H1 (cell line): Measurements from ENCODE around the gene RGS3. TPM values are rescaled to one million over a fixed set of nuclear protein-coding genes. Genes with fewer than 3 reads are reported as not detected.

Experiments used
- CTCF ChIA-PET: fragments of 300-600 bp; sonication (Branson Sonifier 250); formaldehyde crosslinking; loops from one replicate; lab custom pipeline; 2021; ENCODE audit not compliant: partially characterized antibody; lab: Charles Lee
- POLR2A ChIA-PET: fragments of 300-600 bp; sonication (Branson Sonifier 250); formaldehyde crosslinking; loops from one replicate; lab custom pipeline; 2021; ENCODE audit warnings: inconsistent platforms; ENCODE audit not compliant: partially characterized antibody; lab: Charles Lee
- DNase-seq, 2 experiments: peaks; one replicate each; pipeline versions ENCODE4 v3.0.0 to v3.0.0-alpha.2; 2010 to 2022; ENCODE audit warnings: low spot score in 2 of 2, low read depth in 1 of 2, mixed read lengths in 1 of 2
- FAIRE-seq: peaks from 2 replicates; lab custom pipeline; 2011; peaks lifted over from hg19 to GRCh38; lab: Jason Lieb, UNC
- H2AFZ ChIP-seq: 2 replicates; pipeline ENCODE4 v1.8.1; 2012; ENCODE audit warnings: low read length, inconsistent platforms
- H2AK5ac ChIP-seq: 2 replicates; pipeline ENCODE4 v1.6.1; 2013; ENCODE audit warnings: low read depth, low read length
- H2BK120ac ChIP-seq: replicated peaks from 2 replicates; pipeline ENCODE3; 2013; ENCODE audit warnings: low read depth, low read length, inconsistent platforms
- H2BK12ac ChIP-seq: 2 replicates; pipeline ENCODE4 v1.6.1; 2013; ENCODE audit warnings: low read depth, low read length
- H2BK15ac ChIP-seq: 2 replicates; pipeline ENCODE4 v1.6.1; 2013; ENCODE audit warnings: low read length
- H2BK20ac ChIP-seq: 2 replicates; pipeline ENCODE4 v1.6.1; 2013; ENCODE audit warnings: low read length
- H2BK5ac ChIP-seq: 2 replicates; pipeline ENCODE4 v1.6.1; 2013; ENCODE audit warnings: low read depth, low read length
- H3K14ac ChIP-seq: 2 replicates; pipeline ENCODE4 v1.6.1; 2013; ENCODE audit warnings: inconsistent platforms; ENCODE audit not compliant: insufficient read length
- H3K18ac ChIP-seq: 2 replicates; pipeline ENCODE4 v1.6.1; 2013; ENCODE audit warnings: low read length; ENCODE audit errors: extremely low read depth
- H3K23ac ChIP-seq: 2 replicates; pipeline ENCODE4 v1.6.1; 2013; ENCODE audit warnings: inconsistent platforms; ENCODE audit not compliant: insufficient read length
- H3K23me2 ChIP-seq: 2 replicates; pipeline ENCODE4 v1.6.1; 2013; ENCODE audit warnings: low read depth, low read length
- H3K27ac ChIP-seq: 2 replicates; pipeline ENCODE4 v1.6.1; 2011; ENCODE audit warnings: low read depth, low read length, inconsistent platforms
- H3K27me3 ChIP-seq, 4 experiments: replicated peaks in 1 of 4; 1 replicate in 1 of 4; 2 replicates in 3 of 4; pipeline versions ENCODE4 v1.6.1 to v1.8.1; 2011 to 2013; ENCODE audit warnings: low read length in 3 of 4, mild to moderate bottlenecking in 3 of 4, inconsistent platforms in 2 of 4, mixed read lengths in 2 of 4, moderate library complexity in 1 of 4; ENCODE audit not compliant: control insufficient read depth in 3 of 4, insufficient read depth in 3 of 4; ENCODE audit errors: extremely low read depth in 1 of 4
- H3K36me3 ChIP-seq, 4 experiments: 2 replicates each; pipeline versions ENCODE4 v1.6.1 to v1.8.1; 2011 to 2013; ENCODE audit warnings: mild to moderate bottlenecking in 4 of 4, low read length in 3 of 4, moderate library complexity in 2 of 4, control low read depth in 1 of 4, inconsistent platforms in 1 of 4; ENCODE audit not compliant: insufficient read depth in 4 of 4, control insufficient read depth in 2 of 4
- H3K4ac ChIP-seq: replicated peaks from 2 replicates; pipeline ENCODE3; 2013; ENCODE audit warnings: low read length, low read depth, mixed read lengths, inconsistent platforms; ENCODE audit not compliant: insufficient read length
- H3K4me1 ChIP-seq, 4 experiments: replicated peaks in 1 of 4; 1 replicate in 1 of 4; 2 replicates in 3 of 4; pipeline versions ENCODE4 v1.6.1 to v1.8.1; 2011 to 2013; ENCODE audit warnings: low read length in 3 of 4, inconsistent platforms in 2 of 4, mixed read lengths in 1 of 4; ENCODE audit not compliant: insufficient read depth in 4 of 4, control insufficient read depth in 3 of 4
- H3K4me2 ChIP-seq, 2 experiments: 2 replicates each; pipeline versions ENCODE4 v1.6.1 to v1.8.1; 2011 to 2013; ENCODE audit warnings: low read depth in 2 of 2, low read length in 2 of 2, control low read depth in 1 of 2, inconsistent platforms in 1 of 2, mild to moderate bottlenecking in 1 of 2; ENCODE audit not compliant: insufficient read depth in 1 of 2
- H3K4me3 ChIP-seq, 4 experiments: fragments of 200-600, 300-600 bp in 1 of 4; sonication (generic), shearing (Covaris generic), sonication (Bioruptor Twin) in 1 of 4; 2 replicates each; pipeline versions ENCODE4 v1.5.1 to v1.8.1; 2011 to 2016; ENCODE audit warnings: low read length in 4 of 4, low read depth in 3 of 4, control low read depth in 2 of 4, inconsistent platforms in 2 of 4, mild to moderate bottlenecking in 2 of 4, mixed read lengths in 1 of 4, moderate library complexity in 1 of 4; ENCODE audit not compliant: insufficient read depth in 2 of 4; ENCODE audit errors: extremely low read depth in 1 of 4
- H3K56ac ChIP-seq: replicated peaks from 2 replicates; pipeline ENCODE3; 2013; ENCODE audit warnings: low read depth, mild to moderate bottlenecking, mixed read lengths, low read length, inconsistent platforms; ENCODE audit not compliant: insufficient read length
- H3K79me1 ChIP-seq: 2 replicates; pipeline ENCODE4 v1.6.1; 2013; ENCODE audit warnings: low read depth, low read length, control low read depth
- H3K79me2 ChIP-seq, 2 experiments: 2 replicates each; pipeline versions ENCODE4 v1.6.1 to v1.8.1; 2012 to 2013; ENCODE audit warnings: low read length in 2 of 2, mild to moderate bottlenecking in 2 of 2, inconsistent platforms in 1 of 2; ENCODE audit not compliant: insufficient read depth in 2 of 2, control insufficient read depth in 1 of 2
- H3K9ac ChIP-seq, 4 experiments: replicated peaks in 1 of 4; 1 replicate in 1 of 4; 2 replicates in 3 of 4; pipeline versions ENCODE4 v1.6.1 to v1.8.1; 2011 to 2013; ENCODE audit warnings: low read depth in 3 of 4, low read length in 3 of 4, control low read depth in 2 of 4, mild to moderate bottlenecking in 2 of 4, moderate library complexity in 2 of 4, inconsistent platforms in 1 of 4; ENCODE audit errors: extremely low read depth in 1 of 4
- H3K9me3 ChIP-seq, 2 experiments: 2 replicates each; pipeline versions ENCODE4 v1.6.1 to v1.8.1; 2012 to 2013; ENCODE audit warnings: mild to moderate bottlenecking in 2 of 2, moderate library complexity in 2 of 2, control low read depth in 1 of 2, inconsistent platforms in 1 of 2, low read depth in 1 of 2, low read length in 1 of 2, mixed read lengths in 1 of 2; ENCODE audit not compliant: insufficient read depth in 2 of 2
- H4K20me1 ChIP-seq, 2 experiments: replicated peaks in 1 of 2; 2 replicates each; pipeline versions ENCODE3 to v1.8.1; 2011 to 2013; ENCODE audit warnings: inconsistent platforms in 2 of 2, low read length in 2 of 2, mild to moderate bottlenecking in 1 of 2; ENCODE audit not compliant: insufficient read depth in 2 of 2, control insufficient read depth in 1 of 2
- H4K5ac ChIP-seq: 2 replicates; pipeline ENCODE4 v1.6.1; 2013; ENCODE audit warnings: low read length, low read depth, mixed read lengths, inconsistent platforms; ENCODE audit not compliant: insufficient read length
- H4K8ac ChIP-seq: 2 replicates; pipeline ENCODE4 v1.8.0; 2013; ENCODE audit warnings: mild to moderate bottlenecking, moderate library complexity, low read length, inconsistent platforms; ENCODE audit not compliant: insufficient read depth; ENCODE audit errors: extremely low read depth
- H4K91ac ChIP-seq: replicated peaks from 2 replicates; pipeline ENCODE3; 2013; ENCODE audit warnings: low read length, mixed read lengths, inconsistent platforms; ENCODE audit not compliant: insufficient read length
- ATF3 ChIP-seq: IDR thresholded peaks from 2 replicates; pipeline ENCODE4 v1.6.1; 2011; ENCODE audit warnings: low read depth, mild to moderate bottlenecking, low read length; ENCODE audit not compliant: insufficient read depth
- CBX5 ChIP-seq: fragments of 300-800, 300-1000 bp; sonication (generic); IDR thresholded peaks from 2 replicates; pipeline ENCODE4 v1.7.1; 2016; ENCODE audit warnings: antibody characterized with exemption, low read length, low read depth
- CEBPB ChIP-seq: IDR thresholded peaks from 2 replicates; pipeline ENCODE4 v1.6.1; 2012; ENCODE audit warnings: low read depth, low read length
- E2F6 ChIP-seq: IDR thresholded peaks from 2 replicates; pipeline ENCODE4 v1.6.1; 2012; ENCODE audit warnings: inconsistent platforms
- GABPA ChIP-seq: IDR thresholded peaks from 2 replicates; pipeline ENCODE4 v1.6.1; 2011; ENCODE audit warnings: mild to moderate bottlenecking, low read length, moderate library complexity, borderline replicate concordance; ENCODE audit not compliant: insufficient read depth
- JUN ChIP-seq: IDR thresholded peaks from 2 replicates; pipeline ENCODE4 v1.6.1; 2011; ENCODE audit warnings: low read depth, mild to moderate bottlenecking, improper control_type of control experiment, low read length
- MAFK ChIP-seq: IDR thresholded peaks from 2 replicates; pipeline ENCODE4 v1.6.1; 2012; ENCODE audit warnings: low read depth, mild to moderate bottlenecking, improper control_type of control experiment, low read length
- RAD21 ChIP-seq, 2 experiments: IDR thresholded peaks in 1 of 2; conservative IDR thresholded peaks in 1 of 2; 2 replicates each; pipeline ENCODE4 v1.6.1; 2011; ENCODE audit warnings: low read depth in 2 of 2, low read length in 2 of 2, improper control_type of control experiment in 1 of 2, inconsistent platforms in 1 of 2, mild to moderate bottlenecking in 1 of 2, moderate library complexity in 1 of 2
- SIRT6 ChIP-seq: IDR thresholded peaks from one replicate; pipeline ENCODE4 v1.7.1; 2012; ENCODE audit warnings: low read length, inconsistent platforms
- SP1 ChIP-seq: IDR thresholded peaks from 2 replicates; pipeline ENCODE4 v1.6.1; 2011; ENCODE audit warnings: low read depth, low read length
- ZNF274 ChIP-seq: IDR thresholded peaks from 2 replicates; pipeline ENCODE4 v1.7.0; 2012; ENCODE audit warnings: low read length, borderline replicate concordance; ENCODE audit errors: extremely low read depth
- WGBS, 2 experiments: shearing (Covaris generic) in 1 of 2; methylation state at CpG; one replicate each; pipeline versions ENCODE4 v1.1.6 to v1.1.7; 2013 to 2015; ENCODE audit warnings: low lambda C conversion rate in 2 of 2, mixed read lengths in 2 of 2, inconsistent platforms in 1 of 2, low coverage in 1 of 2, missing lambda C conversion rate in 1 of 2; ENCODE audit not compliant: insufficient replicate concordance in 2 of 2, insufficient coverage in 1 of 2, insufficient read length in 1 of 2; ENCODE audit errors: extremely low coverage in 1 of 2, missing lambda C conversion rate in 1 of 2; 5-methylcytosine and 5-hydroxymethylcytosine counted together
- polyA plus RNA-seq, 7 experiments: library from polyadenylated mRNA; depleted of rRNA in 3 of 7; stranded (reverse) in 5 of 7; unstranded in 2 of 7; fragments of >200 nt in 5 of 7; fragments of 200-250 nt in 2 of 7; gene quantifications; 1 replicate in 5 of 7; 2 replicates in 1 of 7; 4 replicates in 1 of 7; pipeline versions ENCODE4 v1.2.1 to v1.2.3, GENCODE V29; 2011 to 2013; ENCODE audit warnings: missing spikeins in 2 of 7, mixed read lengths in 2 of 7
- total RNA-seq: library from RNA; stranded (reverse); fragmentation: NEBNext Ultra II Directional; extraction: Animal tissue kit (Norgen Biotek cat#: 25700); gene quantifications from 2 replicates; pipeline ENCODE4 v1.2.1, GENCODE V29; 2021

RGS3 gene
- total and polyA plus RNA-seq, 2 of the 8 experiments (the other 6 are each of a cell fraction or from before 2014, with no cell fraction given), result 12.6 to 18.2 TPM

GRCh38 chr9:113501129-113501686 lies 37.7 kb downstream of the RGS3 start:
- H4K91ac ChIP-seq, result peak overlapping the region; percentile 41
- peak overlapping the region; percentile 42 to 56 for H3K4me2 ChIP-seq
- CTCF ChIA-PET, result interaction anchor here (0.6 to 2.0 kb wide), 7 partner anchors 8 to 326 kb away, joined by 3 to 6 read pairs (median 4); no protein-coding TSS in a partner anchor
- peak overlapping the region in 2 of 4 experiments; percentile 2 to 19; a peak in 3 of 7 replicates for H3K9ac ChIP-seq
- H3K56ac ChIP-seq, result no peak overlapping the region
- peak overlapping the region; percentile 85 for H3K18ac ChIP-seq
- peak overlapping the region; percentile 51; the same call in 1 of the 2 replicates for H4K8ac ChIP-seq
- no peak overlapping the region for H2BK15ac ChIP-seq
- H3K23me2 ChIP-seq, result no peaks in the 10 kb centered on the region
- no peaks in the 10 kb centered on the region; a peak in 2 of 7 replicates for H3K27me3 ChIP-seq
- H2BK120ac ChIP-seq, result peak overlapping the region; percentile 45
- FAIRE-seq (no peak), DNase-seq (peak; percentile 27 to 64)
- no peak overlapping the region for H3K23ac ChIP-seq
- peaks cover 10 to 24% (median 14%) of the 10 kb centered on the region in 4 experiments for H3K4me1 ChIP-seq
- H3K79me2 ChIP-seq, result no peaks in the 10 kb centered on the region
- no peaks in the 10 kb centered on the region for H3K9me3 ChIP-seq
- peak overlapping the region; percentile 65 for H3K27ac ChIP-seq
- peak overlapping the region; percentile 71 for H2BK12ac ChIP-seq
- H2BK5ac ChIP-seq, result peak overlapping the region; percentile 71; the same call in 1 of the 2 replicates
- H2AK5ac ChIP-seq, result no peak overlapping the region
- no peaks in the 10 kb centered on the region for H3K36me3 ChIP-seq
- WGBS, 2 experiments, result 28% methylated on average over 20 of the region's 20 CpGs; no CpG with 5 or more reads in 1 of the 2 experiments
- H2BK20ac ChIP-seq, result no peak overlapping the region
- POLR2A ChIA-PET, result interaction anchor here (1.0 kb wide), 1 partner anchor 31 kb away, joined by 4 read pairs; no protein-coding TSS in a partner anchor
- 0 out of 2 replicates have a peak, but pooled peaks cover 2% of the 10 kb centered on the region for H3K79me1 ChIP-seq
- H3K4ac ChIP-seq, result no peak overlapping the region
- no peak overlapping the region for H3K14ac ChIP-seq
- peak overlapping the region in 3 of 4 experiments; percentile 27 to 45 (median 42); a peak in 6 of 8 replicates for H3K4me3 ChIP-seq
- H4K5ac ChIP-seq, result peak overlapping the region; percentile 4
- H2AFZ ChIP-seq, result peak overlapping the region; percentile 52; the same call in 1 of the 2 replicates
- H4K20me1 ChIP-seq, result no peaks in the 10 kb centered on the region
- TF ChIP-seq CBX5, result no peak
- TF ChIP-seq SP1, result 0 out of 2 replicates have a peak, but pooled peaks have one; percentile 31
- TF ChIP-seq ATF3, result no peak
- TF ChIP-seq RAD21 (IDR thresholded peaks at IDR 0.05 in 1 of 2, conservative IDR thresholded peaks at IDR 0.05 in 1 of 2; ENCODE audit: low read depth in 2 of 2, low read length in 2 of 2), result peak in 1 of 2 experiments; percentile 14; a peak in 1 of 4 replicates
- TF ChIP-seq JUN, result no peak
- TF ChIP-seq ZNF274, result no peak
- no peak for TF ChIP-seq MAFK
- no peak for TF ChIP-seq CEBPB
- no peak for TF ChIP-seq SIRT6
- peak; percentile 21; the same call in 1 of the 2 replicates for TF ChIP-seq E2F6
- TF ChIP-seq GABPA, result no peak
